Mesothelial cell of epicardium (in vitro differentiated cells): ENCODE data around the gene SYNDIG1L. TPM values are rescaled to one million over a fixed set of nuclear protein-coding genes. Genes with fewer than 3 reads are reported as not detected.

ENCODE experiments used
- DNase-seq, 2 experiments: peaks; one replicate each; pipeline ENCODE4 v3.0.0; 2021; ENCODE audit warnings: low spot score in 2 of 2; ENCODE audit not compliant: unreplicated experiment in 2 of 2
- H3K27ac Mint-ChIP-seq: 2 replicates; pipeline ENCODE4 v1.8.0; 2021; ENCODE audit warnings: mixed read lengths
- H3K27me3 Mint-ChIP-seq: 2 replicates; pipeline ENCODE4 v1.8.0; 2021; ENCODE audit warnings: low read depth, mixed read lengths
- H3K36me3 Mint-ChIP-seq: 2 replicates; pipeline ENCODE4 v1.8.0; 2021; ENCODE audit warnings: mixed read lengths
- H3K4me1 Mint-ChIP-seq: 2 replicates; pipeline ENCODE4 v1.8.0; 2021; ENCODE audit warnings: mixed read lengths
- H3K4me3 Mint-ChIP-seq: 2 replicates; pipeline ENCODE4 v1.8.0; 2021; ENCODE audit warnings: mild to moderate bottlenecking, moderate library complexity, mixed read lengths
- H3K9me3 Mint-ChIP-seq: 2 replicates; pipeline ENCODE4 v1.8.0; 2021; ENCODE audit warnings: mixed read lengths
- total RNA-seq: library from RNA; stranded (reverse); gene quantifications from 3 replicates; pipeline ENCODE4 v1.2.1, GENCODE V29; 2021
- TF ChIP-seq, protein P1 (sequence below): fragments of 200-600 bp; sonication (generic); IDR thresholded peaks from one replicate; pipeline ENCODE4 v1.5.0; 2021; ENCODE audit warnings: antibody characterized with exemption; ENCODE audit not compliant: unreplicated experiment

The SYNDIG1L gene
- total RNA-seq, result 0.38 to 0.58 TPM (median 0.38 TPM) in 3 replicates

DNA sequence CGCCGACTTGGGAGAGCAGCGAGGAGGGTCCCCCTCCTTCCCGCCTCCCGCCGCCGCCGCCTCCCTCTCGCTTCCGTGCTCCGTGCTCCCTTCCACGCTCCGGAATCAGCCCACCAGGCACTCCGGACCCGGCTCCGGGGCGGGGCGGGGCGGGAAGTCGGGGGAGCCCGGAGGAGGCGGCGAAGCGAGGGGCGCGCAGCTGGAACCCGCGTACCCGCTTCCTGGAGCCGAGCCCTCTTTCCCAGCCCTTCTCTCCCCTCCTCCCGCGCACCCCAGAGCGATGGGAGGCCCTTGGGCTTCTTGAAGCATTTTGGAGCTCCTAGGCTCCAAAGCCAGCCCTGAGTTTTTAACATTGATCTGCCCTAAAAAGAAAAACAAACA is at the start of gene SYNDIG1L:
Gene SYNDIG1L (minus strand): TSS at position 9 of the 381 bp plus-strand sequence. CDS start 16,466 bp downstream, outside the sequence.
- no peak within 1 kb of the TSS for H3K27ac Mint-ChIP-seq
- peaks cover 2% of the 10 kb centered on the region for H3K4me1 Mint-ChIP-seq
- TF ChIP-seq, protein P1, sequence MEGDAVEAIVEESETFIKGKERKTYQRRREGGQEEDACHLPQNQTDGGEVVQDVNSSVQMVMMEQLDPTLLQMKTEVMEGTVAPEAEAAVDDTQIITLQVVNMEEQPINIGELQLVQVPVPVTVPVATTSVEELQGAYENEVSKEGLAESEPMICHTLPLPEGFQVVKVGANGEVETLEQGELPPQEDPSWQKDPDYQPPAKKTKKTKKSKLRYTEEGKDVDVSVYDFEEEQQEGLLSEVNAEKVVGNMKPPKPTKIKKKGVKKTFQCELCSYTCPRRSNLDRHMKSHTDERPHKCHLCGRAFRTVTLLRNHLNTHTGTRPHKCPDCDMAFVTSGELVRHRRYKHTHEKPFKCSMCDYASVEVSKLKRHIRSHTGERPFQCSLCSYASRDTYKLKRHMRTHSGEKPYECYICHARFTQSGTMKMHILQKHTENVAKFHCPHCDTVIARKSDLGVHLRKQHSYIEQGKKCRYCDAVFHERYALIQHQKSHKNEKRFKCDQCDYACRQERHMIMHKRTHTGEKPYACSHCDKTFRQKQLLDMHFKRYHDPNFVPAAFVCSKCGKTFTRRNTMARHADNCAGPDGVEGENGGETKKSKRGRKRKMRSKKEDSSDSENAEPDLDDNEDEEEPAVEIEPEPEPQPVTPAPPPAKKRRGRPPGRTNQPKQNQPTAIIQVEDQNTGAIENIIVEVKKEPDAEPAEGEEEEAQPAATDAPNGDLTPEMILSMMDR, result no peak
- no peaks in the 10 kb centered on the region for H3K9me3 Mint-ChIP-seq
- H3K36me3 Mint-ChIP-seq, result no peaks in the 10 kb centered on the region
- peaks cover 72% of the 10 kb centered on the region for H3K27me3 Mint-ChIP-seq
- no peak for DNase-seq
- H3K4me3 Mint-ChIP-seq, result peak within 1 kb of the TSS; percentile 32

DNA sequence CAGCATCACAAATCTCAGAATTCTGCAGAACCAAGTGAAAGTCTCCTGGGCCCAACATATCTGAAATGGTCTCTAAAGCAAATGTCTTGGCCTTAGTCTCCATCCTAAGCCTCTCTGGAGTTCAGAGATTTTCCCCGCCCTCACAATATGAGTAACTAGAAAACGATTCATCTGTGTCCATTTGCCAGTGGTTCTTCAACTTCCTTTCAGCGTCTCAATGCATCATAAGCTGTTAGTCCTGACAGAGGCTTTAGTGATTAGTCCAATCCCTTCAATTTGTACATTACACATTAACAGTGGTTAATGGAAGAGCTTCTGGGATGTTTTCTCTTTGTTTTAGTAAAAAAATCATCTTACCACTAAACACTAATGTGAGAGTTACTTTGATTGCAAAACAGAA is 49.7 kb upstream of the SYNDIG1L start:
- no peaks in the 10 kb centered on the region for H3K4me1 Mint-ChIP-seq
- no peaks in the 10 kb centered on the region for H3K9me3 Mint-ChIP-seq
- no peaks in the 10 kb centered on the region for H3K27me3 Mint-ChIP-seq
- H3K4me3 Mint-ChIP-seq, result no peak overlapping the region
- TF ChIP-seq, protein P1, result no peak
- peaks cover 30% of the 10 kb centered on the region for H3K36me3 Mint-ChIP-seq
- no peak overlapping the region for H3K27ac Mint-ChIP-seq
- DNase-seq, result no peak

DNA sequence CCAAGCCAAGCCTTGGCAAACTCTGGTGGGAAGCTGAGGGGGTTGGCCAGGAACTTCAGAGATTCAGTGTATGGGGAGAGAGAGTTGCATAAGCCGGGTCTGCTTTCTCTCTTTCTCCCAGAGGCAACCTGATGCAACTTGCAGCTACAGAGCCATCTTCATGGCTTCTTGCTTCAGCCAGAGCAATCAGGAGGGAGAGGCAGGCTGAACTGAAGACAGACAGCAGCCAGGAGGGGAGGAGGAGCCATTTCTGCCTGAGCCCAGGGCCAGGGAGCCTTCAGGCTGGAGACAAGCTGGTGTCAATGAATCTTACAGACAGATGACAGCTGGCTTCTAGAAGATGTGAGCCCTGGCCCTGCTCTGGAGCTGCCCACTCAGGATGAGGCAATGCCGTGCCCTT is 48.4 kb upstream of the SYNDIG1L start:
- Mint-ChIP-seq H3K36me3 (peaks cover 22% of the 10 kb centered on the region), H3K4me3 (no peak overlapping the region), H3K27ac (no peak overlapping the region), H3K9me3 (no peaks in the 10 kb centered on the region), H3K4me1 (no peaks in the 10 kb centered on the region), H3K27me3 (no peaks in the 10 kb centered on the region)
- DNase-seq, result no peak
- TF ChIP-seq, protein P1, result no peak

DNA sequence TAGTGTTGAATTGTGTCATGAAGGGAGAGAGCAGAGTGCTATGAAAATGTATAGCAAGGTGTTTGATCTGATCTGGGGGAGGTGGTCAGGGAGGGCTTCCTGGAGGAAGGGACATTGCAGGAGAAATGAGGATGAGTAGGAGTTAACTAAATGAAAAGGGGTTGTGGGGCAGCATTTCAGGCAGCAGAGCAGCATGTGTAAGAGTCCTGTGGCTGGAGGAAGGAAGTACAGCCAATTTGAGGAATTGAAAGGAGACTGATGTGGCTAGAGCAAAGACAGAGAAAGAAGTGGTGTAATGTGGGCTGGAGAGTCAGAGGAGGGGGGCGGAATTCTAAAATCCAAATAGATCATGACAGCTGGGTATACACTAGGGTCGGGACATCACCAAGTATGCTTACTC is 46.6 kb upstream of the SYNDIG1L start:
- no peak for DNase-seq
- Mint-ChIP-seq H3K27me3 (no peaks in the 10 kb centered on the region), H3K4me1 (no peaks in the 10 kb centered on the region), H3K27ac (no peak overlapping the region), H3K9me3 (no peaks in the 10 kb centered on the region), H3K36me3 (peaks cover 22% of the 10 kb centered on the region), H3K4me3 (no peak overlapping the region)
- TF ChIP-seq, protein P1, result no peak

DNA sequence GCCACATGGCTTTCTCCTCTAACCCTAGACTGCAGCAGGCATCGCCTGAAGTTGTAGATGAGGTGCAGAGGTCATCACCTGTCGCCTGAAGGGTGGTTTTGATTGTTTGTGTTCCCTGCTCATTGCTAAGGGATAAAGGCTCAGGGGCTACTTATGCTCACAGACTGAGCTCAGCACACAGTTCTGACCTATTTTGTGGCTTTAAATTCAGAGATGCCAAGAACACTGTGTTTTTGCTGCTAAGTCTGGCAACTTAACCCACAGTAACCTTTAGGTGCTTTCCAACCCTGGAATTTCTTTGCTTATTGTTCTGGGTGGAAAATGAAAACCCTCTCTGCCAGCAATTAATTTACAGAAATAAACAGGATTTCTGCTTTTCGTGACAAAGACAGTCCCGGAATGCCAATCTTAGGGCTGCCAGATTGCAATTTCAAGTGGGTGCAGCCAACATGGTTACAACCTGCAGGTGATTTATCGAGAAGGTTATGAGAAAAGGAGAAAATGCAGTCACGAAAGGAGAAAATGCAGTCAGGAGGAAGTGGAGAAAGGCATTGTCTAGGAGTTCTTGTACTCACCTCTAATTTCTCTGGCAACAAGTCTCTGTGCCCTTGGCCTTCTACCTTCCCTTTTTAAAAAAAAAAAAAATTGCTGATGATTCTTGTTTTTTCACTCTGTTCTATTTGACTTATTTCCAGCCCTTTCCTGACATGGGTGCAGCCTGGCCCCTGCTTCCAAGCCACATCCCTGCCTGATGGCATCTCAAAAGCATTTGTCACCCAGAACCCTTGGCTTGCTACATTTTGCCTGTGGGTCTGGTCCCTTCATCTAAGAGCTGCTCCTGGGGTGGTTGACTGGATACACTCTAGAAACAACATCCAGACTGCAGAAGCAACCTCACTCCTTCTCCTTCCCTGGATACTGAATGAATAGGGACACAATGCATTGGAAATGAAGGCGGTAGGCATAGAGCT is 43.8 kb upstream of the SYNDIG1L start:
- H3K4me1 Mint-ChIP-seq, result no peaks in the 10 kb centered on the region
- H3K27ac Mint-ChIP-seq, result no peak overlapping the region
- H3K4me3 Mint-ChIP-seq, result no peak overlapping the region
- DNase-seq, result no peak
- TF ChIP-seq, protein P1, result no peak
- H3K27me3 Mint-ChIP-seq, result no peaks in the 10 kb centered on the region
- H3K9me3 Mint-ChIP-seq, result no peaks in the 10 kb centered on the region
- H3K36me3 Mint-ChIP-seq, result peaks cover 22% of the 10 kb centered on the region
